Measurements from ENCODE around the gene KRTAP12-1. TPM values are rescaled to one million over a fixed set of nuclear protein-coding genes. Genes with fewer than 3 reads are reported as not detected.

The KRTAP12-1 gene
- total RNA-seq, 1 experiment from 2014 or later = not detected

DNA sequence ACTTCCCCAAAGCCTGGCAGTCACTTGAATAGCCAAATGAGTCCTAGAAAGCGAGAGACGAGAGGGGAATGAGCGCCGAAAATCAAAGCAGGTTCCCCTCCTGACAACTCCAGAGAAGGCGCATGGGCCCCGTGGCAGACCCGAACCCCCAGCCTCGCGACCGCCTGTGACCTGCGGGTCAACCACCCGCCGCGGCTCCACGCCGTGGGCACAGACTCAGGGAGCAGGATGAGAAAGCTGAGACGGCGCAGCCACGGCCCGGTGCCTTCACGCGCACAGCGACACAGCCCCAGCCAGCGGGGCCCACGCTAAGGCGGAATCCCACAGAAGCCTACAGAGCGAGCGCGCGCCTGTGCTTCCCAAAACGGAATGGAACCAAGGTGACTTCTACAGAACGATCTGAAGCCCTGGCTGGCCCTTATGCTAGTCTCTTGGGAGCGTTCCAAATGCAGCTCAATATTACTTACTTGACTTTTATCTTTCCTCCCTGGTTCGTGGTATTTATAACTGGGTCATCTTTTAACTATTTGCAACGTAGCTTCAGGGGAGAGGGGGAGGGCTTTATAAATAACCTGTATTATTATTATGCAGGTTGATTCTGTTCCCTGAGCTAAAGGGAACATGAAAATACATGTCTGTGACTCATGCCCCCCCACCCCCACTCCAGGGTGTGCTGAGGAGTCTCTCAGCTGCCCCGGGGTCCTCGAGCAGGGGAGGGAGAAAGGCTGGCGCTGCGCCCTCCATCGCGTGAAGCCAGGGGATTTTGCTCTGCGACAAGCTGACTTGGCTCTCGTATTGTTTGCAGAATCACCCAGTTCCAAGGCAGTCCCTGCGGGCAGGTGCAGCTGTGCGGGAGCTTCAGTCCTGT lies 27.7 kb upstream of the KRTAP12-1 start:
- Histone ChIP-seq H3K79me2 (ENCODE audit: low read length) (no peaks in the 10 kb centered on the region), H3K4me1 (ENCODE audit: low read length) (0 out of 2 replicates have a peak, but pooled peaks cover 2% of the 10 kb centered on the region), H4K20me1 (ENCODE audit: insufficient read depth, low read depth, low read length) (no peaks in the 10 kb centered on the region), H3K9me3 (ENCODE audit: low read length) (no peaks in the 10 kb centered on the region), H2AFZ (ENCODE audit: low read length) (no peak overlapping the region), H3K27ac (ENCODE audit: low read length) (no peak overlapping the region), H3K36me3 (ENCODE audit: insufficient read depth, low read length) (no peaks in the 10 kb centered on the region), H3K9ac (ENCODE audit: low read length) (no peak overlapping the region), H3K4me3 (ENCODE audit: low read length) (no peak overlapping the region), H3K9me2 (replicated peaks; ENCODE audit: insufficient read depth, low read length) (no peaks in the 10 kb centered on the region), H3K4me2 (ENCODE audit: low read depth, low read length, poor library complexity, severe bottlenecking) (no peak overlapping the region), H3K27me3 (ENCODE audit: low read length) (no peaks in the 10 kb centered on the region)
- DNase-seq = no peak

DNA sequence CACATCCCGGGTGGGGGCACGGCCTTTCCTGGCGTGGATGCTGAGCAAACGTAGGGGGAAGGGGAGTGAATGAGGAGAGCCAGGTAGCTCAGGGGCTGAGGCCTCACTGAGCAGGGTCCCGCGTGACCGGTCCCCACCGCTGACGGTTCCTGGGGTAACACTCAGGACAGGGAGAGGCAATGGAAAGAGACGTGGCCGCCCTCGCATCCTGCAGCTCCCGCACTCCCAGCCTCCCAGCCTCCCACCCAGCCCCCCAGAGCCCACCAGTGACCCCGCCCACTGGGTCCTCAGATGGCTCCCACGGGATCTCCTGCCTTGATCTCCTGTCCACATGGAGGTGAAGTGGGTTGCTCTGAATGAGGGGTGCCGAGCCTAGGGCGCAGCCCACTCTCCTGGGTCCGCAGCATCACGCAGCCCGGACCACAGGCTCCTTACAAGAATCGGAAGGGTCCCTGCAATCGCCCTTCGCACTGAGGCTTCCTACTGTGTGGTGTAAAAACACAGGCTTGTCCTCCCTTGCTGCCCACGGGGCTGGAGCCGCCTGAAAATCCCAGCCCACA lies 27.0 kb upstream of the KRTAP12-1 start:
- Histone ChIP-seq H3K9me3 (ENCODE audit: low read length) (no peaks in the 10 kb centered on the region), H3K4me1 (ENCODE audit: low read length) (0 out of 2 replicates have a peak, but pooled peaks cover 2% of the 10 kb centered on the region), H2AFZ (ENCODE audit: low read length) (no peak overlapping the region), H4K20me1 (ENCODE audit: insufficient read depth, low read depth, low read length) (no peaks in the 10 kb centered on the region), H3K4me2 (ENCODE audit: low read depth, low read length, poor library complexity, severe bottlenecking) (no peak overlapping the region), H3K4me3 (ENCODE audit: low read length) (no peak overlapping the region), H3K9ac (ENCODE audit: low read length) (no peak overlapping the region), H3K9me2 (replicated peaks; ENCODE audit: insufficient read depth, low read length) (no peaks in the 10 kb centered on the region), H3K27ac (ENCODE audit: low read length) (no peak overlapping the region), H3K27me3 (ENCODE audit: low read length) (no peaks in the 10 kb centered on the region), H3K36me3 (ENCODE audit: insufficient read depth, low read length) (no peaks in the 10 kb centered on the region), H3K79me2 (ENCODE audit: low read length) (no peaks in the 10 kb centered on the region)
- no peak for DNase-seq

DNA sequence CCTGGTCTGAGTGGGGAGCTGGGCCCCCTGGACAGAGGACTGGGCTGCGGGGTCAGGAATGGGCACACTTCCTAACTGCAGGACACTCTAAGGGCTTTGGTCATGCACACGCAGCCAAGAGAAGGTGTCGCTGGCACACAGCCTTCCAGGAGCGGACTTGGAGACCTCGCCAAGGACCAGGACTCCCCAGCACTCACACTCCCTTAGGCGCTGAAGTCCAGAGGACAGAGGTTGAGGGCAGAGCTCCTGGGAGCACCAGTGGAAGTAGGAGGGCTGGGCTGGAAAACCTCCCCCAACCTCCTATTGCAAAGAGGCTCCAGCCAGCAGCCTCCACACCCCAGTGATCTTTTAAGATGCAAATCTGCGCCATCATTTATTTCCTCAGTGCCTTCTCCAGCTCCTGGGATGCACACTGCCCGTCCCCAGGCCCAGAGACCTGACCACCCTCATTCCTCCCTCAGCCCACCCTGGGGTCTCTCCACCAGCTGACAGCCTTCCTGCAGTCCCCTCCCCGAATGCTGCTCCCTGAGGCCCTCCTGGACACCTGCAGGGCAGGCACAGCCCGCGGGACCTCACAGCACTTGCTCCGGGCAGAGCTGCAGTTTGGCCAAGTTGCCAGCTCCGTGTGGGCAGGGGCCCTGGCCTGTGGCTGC lies 26.4 kb upstream of the KRTAP12-1 start:
- Histone ChIP-seq H3K9ac (ENCODE audit: low read length) (no peak overlapping the region), H3K79me2 (ENCODE audit: low read length) (no peaks in the 10 kb centered on the region), H3K4me2 (ENCODE audit: low read depth, low read length, poor library complexity, severe bottlenecking) (no peak overlapping the region), H3K27ac (ENCODE audit: low read length) (no peak overlapping the region), H3K9me2 (replicated peaks; ENCODE audit: insufficient read depth, low read length) (no peaks in the 10 kb centered on the region), H3K9me3 (ENCODE audit: low read length) (no peaks in the 10 kb centered on the region), H2AFZ (ENCODE audit: low read length) (no peak overlapping the region), H4K20me1 (ENCODE audit: insufficient read depth, low read depth, low read length) (no peaks in the 10 kb centered on the region), H3K27me3 (ENCODE audit: low read length) (no peaks in the 10 kb centered on the region), H3K4me3 (ENCODE audit: low read length) (no peak overlapping the region), H3K4me1 (ENCODE audit: low read length) (0 out of 2 replicates have a peak, but pooled peaks cover 2% of the 10 kb centered on the region), H3K36me3 (ENCODE audit: insufficient read depth, low read length) (no peaks in the 10 kb centered on the region)
- DNase-seq = no peak

DNA sequence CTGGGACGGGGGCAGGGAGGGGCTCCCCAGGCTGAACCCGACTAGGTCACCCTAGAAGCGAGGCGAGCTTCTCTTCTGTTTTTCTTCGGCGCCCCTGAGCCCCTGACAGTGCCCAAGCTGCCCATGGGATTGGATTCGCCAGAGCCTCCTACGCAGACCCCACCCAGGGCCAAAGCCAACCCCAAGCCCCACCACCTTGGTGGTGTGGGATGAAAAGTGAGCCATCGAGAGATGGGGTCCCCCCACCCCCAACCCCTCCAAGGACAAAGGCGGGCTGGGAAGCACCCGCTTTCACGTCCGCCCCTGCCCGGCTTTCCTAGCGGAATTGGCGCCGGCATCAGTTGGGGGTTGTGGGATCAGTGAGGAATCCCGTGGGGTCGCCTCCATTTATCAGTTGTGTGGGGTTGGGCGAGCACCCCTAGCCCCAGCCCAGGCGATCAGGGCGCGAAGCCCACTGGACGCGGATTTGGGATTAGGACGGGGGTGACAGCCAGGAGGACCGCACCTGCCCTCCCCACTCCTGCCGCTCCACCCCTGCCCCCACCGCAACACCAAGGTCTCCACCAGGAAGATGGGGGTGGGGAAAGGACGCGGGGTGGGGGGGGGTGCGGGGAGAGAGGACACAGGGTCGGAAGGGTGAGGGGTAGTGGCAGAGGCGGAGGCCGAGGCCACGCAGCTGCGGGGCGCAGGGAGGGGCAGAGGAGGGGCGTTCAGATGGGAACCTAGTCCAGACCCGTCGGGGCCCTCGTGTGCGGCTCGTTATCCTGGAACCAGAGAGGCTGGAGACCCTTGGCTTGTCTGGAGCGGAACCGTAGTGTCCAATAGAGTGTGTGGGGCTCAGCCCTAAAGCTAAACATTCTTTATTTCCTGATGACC lies 25.0 kb upstream of the KRTAP12-1 start:
- Histone ChIP-seq H2AFZ (ENCODE audit: low read length) (no peak overlapping the region), H3K79me2 (ENCODE audit: low read length) (no peaks in the 10 kb centered on the region), H4K20me1 (ENCODE audit: insufficient read depth, low read depth, low read length) (no peaks in the 10 kb centered on the region), H3K4me3 (ENCODE audit: low read length) (no peak overlapping the region), H3K4me1 (ENCODE audit: low read length) (no peaks in the 10 kb centered on the region), H3K27ac (ENCODE audit: low read length) (no peak overlapping the region), H3K4me2 (ENCODE audit: low read depth, low read length, poor library complexity, severe bottlenecking) (no peak overlapping the region), H3K9me3 (ENCODE audit: low read length) (no peaks in the 10 kb centered on the region), H3K9ac (ENCODE audit: low read length) (no peak overlapping the region), H3K27me3 (ENCODE audit: low read length) (no peaks in the 10 kb centered on the region), H3K9me2 (replicated peaks; ENCODE audit: insufficient read depth, low read length) (no peaks in the 10 kb centered on the region), H3K36me3 (ENCODE audit: insufficient read depth, low read length) (no peaks in the 10 kb centered on the region)
- no peak for DNase-seq

DNA sequence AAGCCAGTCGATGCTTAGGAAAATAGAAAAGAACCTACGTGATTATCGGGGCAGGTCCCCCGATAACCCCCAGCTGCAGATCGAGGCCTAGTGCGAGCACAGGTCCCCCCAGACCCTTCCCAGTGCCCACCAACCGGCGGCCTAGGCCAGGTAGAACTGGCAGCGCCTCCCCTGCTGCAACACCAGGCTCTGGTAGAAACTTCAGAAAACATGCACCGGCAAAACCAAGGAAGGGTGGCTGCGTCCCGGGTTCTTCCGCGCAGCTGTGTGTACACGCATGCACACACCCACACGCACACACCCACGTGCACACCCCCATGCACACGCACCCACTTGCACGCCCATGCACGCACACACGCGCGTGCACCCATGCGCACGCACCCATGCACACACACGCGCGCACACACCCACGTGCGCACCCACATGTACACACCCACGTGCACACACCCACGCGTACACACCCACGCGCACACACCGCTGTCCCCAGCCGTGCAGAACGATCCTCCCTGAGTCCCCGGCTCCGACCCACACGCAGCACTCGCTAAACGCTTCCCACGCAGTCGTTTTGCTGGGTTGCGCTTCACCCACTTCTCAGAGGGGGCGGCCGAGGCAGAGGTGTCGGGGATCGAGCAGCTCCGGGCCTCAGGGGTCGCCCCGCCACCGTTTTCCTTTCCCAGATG lies 24.2 kb upstream of the KRTAP12-1 start:
- Histone ChIP-seq H2AFZ (ENCODE audit: low read length) (no peak overlapping the region), H3K4me3 (ENCODE audit: low read length) (no peak overlapping the region), H3K4me2 (ENCODE audit: low read depth, low read length, poor library complexity, severe bottlenecking) (no peak overlapping the region), H3K36me3 (ENCODE audit: insufficient read depth, low read length) (no peaks in the 10 kb centered on the region), H3K79me2 (ENCODE audit: low read length) (no peaks in the 10 kb centered on the region), H3K4me1 (ENCODE audit: low read length) (no peaks in the 10 kb centered on the region), H3K27ac (ENCODE audit: low read length) (no peak overlapping the region), H4K20me1 (ENCODE audit: insufficient read depth, low read depth, low read length) (no peaks in the 10 kb centered on the region), H3K27me3 (ENCODE audit: low read length) (no peaks in the 10 kb centered on the region), H3K9me3 (ENCODE audit: low read length) (no peaks in the 10 kb centered on the region), H3K9ac (ENCODE audit: low read length) (no peak overlapping the region), H3K9me2 (replicated peaks; ENCODE audit: insufficient read depth, low read length) (no peaks in the 10 kb centered on the region)
- no peak for DNase-seq

DNA sequence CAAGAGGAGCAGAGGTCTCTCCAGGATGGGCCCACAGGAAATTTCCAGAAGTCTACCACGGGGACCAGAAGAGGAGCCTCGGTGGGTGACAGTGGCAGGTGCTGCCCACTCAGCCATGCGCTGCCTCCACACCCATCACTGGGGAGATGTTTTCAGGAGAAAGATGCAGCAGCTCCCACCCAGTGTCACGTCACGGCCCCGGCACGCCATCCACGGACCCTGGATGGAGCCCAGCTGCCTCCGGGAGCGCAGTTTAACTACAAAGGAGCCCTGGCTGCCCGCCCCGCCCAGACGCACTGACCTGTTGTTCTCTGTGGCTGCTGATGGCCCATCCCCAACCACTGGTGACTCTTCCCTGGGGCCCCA lies 22.7 kb upstream of the KRTAP12-1 start:
- DNase-seq = no peak
- Histone ChIP-seq H3K4me3 (ENCODE audit: low read length) (no peak overlapping the region), H4K20me1 (ENCODE audit: insufficient read depth, low read depth, low read length) (no peaks in the 10 kb centered on the region), H3K9me2 (replicated peaks; ENCODE audit: insufficient read depth, low read length) (no peaks in the 10 kb centered on the region), H3K27me3 (ENCODE audit: low read length) (no peaks in the 10 kb centered on the region), H3K4me2 (ENCODE audit: low read depth, low read length, poor library complexity, severe bottlenecking) (no peak overlapping the region), H3K9ac (ENCODE audit: low read length) (no peak overlapping the region), H3K9me3 (ENCODE audit: low read length) (no peaks in the 10 kb centered on the region), H3K79me2 (ENCODE audit: low read length) (no peaks in the 10 kb centered on the region), H3K4me1 (ENCODE audit: low read length) (no peaks in the 10 kb centered on the region), H3K36me3 (ENCODE audit: insufficient read depth, low read length) (no peaks in the 10 kb centered on the region), H3K27ac (ENCODE audit: low read length) (no peak overlapping the region), H2AFZ (ENCODE audit: low read length) (no peak overlapping the region)

DNA sequence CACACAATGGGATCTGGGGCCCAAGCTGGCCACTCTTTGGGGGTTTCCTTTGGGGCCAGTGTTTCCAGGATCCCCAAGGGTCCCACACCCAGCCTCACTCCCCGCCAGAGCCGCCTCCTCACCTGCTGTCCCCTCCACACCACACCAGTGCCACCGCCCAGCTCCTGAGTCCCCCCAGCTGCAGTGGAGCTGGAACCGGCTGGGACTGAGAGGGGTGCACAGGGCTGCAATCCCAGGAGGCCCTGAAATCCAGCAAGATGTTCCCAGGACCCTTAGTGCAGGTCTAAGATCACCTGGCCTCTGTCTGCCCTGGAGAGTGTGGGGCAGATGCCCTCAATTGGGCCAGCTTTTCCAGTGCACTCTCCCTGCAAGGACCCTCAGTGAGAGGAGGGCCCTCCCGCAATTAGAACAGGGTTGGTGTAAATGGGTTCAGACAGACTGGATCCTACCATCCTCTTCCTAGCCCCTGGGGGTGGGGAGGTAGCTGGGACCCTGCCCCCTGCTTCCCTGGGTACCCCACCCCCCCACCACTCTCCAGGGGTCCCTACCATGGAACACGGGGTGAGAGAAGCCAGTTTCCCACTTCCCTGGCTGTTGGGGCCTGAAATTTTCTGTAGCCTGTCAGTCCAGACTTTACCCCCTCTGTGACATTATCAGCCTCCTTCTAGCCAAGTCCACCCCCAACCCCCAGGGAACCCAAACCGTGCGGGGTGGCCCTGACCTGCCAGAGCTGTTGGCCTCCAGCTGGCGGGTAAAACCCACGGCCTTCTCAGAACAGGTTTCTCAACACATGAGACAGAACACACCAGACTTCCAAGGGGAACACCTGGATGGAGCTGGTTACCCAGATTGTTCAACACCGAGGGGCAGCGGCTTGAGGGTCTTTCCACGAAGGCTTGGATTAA lies 22.0 kb upstream of the KRTAP12-1 start:
- no peak overlapping the region for H2AFZ ChIP-seq (ENCODE audit: low read length)
- no peaks in the 10 kb centered on the region for H3K79me2 ChIP-seq (ENCODE audit: low read length)
- no peak for DNase-seq
- no peak overlapping the region for H3K4me3 ChIP-seq (ENCODE audit: low read length)
- H3K4me2 ChIP-seq (ENCODE audit: low read depth, low read length, poor library complexity, severe bottlenecking) = no peak overlapping the region
- no peaks in the 10 kb centered on the region for H3K9me3 ChIP-seq (ENCODE audit: low read length)
- no peaks in the 10 kb centered on the region for H4K20me1 ChIP-seq (ENCODE audit: insufficient read depth, low read depth, low read length)
- no peaks in the 10 kb centered on the region for H3K36me3 ChIP-seq (ENCODE audit: insufficient read depth, low read length)
- no peak overlapping the region for H3K27ac ChIP-seq (ENCODE audit: low read length)
- no peak overlapping the region for H3K9ac ChIP-seq (ENCODE audit: low read length)
- no peaks in the 10 kb centered on the region for H3K9me2 ChIP-seq (replicated peaks; ENCODE audit: insufficient read depth, low read length)
- H3K4me1 ChIP-seq (ENCODE audit: low read length) = no peaks in the 10 kb centered on the region
- no peaks in the 10 kb centered on the region for H3K27me3 ChIP-seq (ENCODE audit: low read length)
